ENCODE results near the gene CARD11.
"Not testable (repeated sequence)": the region's sequence is repeated elsewhere in the genome, so short reads cannot be mapped to it uniquely, and the experiment has no call there.

The CARD11 gene

DNA sequence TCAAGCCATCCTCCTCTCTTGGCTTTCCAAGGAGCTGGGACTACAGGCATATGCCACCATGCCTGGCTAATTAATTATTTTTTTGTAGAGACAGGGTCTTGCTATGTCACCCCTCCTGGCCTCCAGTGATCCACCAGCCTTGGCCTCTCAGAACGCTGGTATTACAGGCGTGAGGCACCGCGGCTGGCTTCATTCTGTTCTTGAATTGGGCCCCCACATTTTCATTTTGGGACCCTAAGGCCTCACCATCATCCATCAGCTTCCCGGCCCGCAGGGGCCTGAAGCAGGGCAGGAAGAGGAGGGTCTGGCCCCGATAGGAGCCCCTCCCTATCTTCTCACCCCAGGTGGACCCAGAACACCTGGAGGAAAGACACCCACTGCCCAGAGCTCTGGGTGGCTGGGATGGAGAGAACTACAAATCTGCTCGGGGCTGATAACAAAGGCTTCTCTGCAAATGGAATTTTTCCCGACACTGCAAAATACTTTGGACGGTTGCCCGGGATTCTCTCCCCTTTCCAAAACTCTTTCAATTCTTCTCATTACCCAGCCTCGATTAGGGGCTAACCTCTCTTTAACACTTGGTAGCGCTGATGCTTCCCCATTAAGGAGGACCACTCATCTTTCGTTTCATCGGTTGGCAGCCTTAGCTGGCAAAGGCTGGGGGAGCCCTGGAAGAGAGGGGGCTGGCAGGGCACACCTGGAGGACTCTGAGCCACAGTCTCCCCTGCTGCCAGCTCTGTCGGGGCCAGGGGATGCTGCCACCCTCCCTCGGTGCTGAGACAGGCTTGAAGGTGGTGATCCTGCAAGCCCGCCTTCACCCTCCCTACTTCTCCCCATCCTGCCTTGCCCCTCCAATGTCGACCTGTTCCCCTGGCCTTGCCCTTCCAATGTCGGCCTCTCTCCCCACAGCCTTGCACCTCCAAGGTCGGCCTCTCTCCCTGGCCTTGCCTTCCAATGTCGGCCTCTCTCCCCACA, 118.5 kb downstream of the CARD11 start:
- no peak for DNase-seq (ENCODE audit: low spot score)

GRCh38 chr7:2923886-2924574, 119.6 kb downstream of the CARD11 start:
- no peak for DNase-seq (ENCODE audit: low spot score)

DNA sequence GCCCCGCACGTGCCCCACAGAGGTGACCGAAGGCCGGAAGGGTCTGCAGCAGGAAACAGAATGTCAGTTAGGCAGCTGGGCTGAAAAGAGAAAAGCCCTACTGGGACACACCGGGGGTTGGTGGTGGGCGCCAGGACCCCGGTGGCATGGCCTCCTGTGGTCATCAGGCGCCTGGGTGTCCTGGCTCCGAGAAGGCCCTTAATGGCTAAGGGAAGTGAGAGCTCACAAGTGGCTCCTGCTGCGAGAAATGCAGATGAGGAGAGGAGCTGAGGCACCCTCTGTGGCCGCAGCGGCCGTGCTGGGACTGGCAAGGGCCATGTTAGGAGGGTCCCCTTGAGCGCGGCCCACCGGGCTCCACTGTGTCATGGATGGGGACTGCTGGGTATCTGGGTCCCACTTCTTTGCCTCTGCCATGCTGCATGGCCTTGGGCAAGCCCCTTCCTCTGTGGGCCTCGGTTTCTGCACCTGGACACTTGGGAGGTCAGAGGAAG, 120.3 kb downstream of the CARD11 start:
- no peak for DNase-seq (ENCODE audit: low spot score)

DNA sequence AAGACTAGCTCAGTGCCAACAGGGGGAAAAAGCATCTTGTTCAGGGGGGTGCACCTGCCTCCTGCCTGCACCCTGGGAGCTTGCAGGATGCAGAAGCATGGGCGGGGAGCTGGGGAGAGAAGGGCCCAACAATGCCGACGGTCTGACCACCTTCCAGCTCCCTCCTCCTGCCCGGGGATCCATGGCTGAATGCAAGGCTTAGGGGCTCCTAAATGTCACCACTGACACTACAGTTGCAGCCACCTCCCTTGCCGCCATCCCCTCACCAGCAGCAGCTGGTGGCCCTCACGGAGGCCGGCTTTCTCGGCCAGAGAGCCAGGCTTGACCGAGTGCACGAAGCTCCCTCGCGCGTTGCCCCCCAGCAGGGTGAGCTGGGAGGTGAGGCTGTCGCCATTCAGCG, 120.8 kb downstream of the CARD11 start:
- DNase-seq (ENCODE audit: low spot score) = no peak

GRCh38 chr7:2922348-2922691, 121.3 kb downstream of the CARD11 start:
- no peak for DNase-seq (ENCODE audit: low spot score)

DNA sequence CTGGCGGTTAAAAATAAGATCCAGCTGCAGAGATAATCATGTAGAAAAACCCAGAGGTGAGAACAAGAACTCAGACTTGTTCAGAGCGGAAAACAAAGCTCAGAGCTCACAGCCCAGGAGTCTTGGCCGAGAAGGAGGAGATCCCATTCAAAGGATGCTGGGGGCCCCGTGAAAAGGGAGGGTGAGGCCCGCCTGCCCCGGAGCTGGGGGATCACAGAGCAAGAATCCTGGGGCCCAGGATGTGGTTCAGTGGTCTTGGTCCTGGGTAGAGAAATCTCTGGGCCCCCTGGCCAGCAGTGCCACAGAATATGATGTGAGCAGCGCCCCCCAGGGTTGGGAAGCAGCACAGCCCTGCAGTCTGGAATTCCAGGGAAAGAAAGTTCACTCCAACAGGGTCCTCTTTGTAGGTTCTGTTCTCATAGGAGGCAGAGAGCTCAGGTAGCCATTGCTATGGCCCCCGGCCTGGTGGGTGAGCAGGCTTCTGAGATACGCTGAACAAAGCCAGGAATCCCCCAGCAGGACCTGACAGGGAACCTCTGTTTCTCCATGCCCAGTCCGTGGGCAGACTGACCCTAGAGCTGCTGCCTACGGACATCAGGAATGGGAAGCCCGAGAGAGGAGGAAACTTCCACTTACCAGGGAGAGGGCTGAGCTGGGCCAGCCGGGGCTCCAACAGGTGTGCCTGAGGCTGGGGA, 121.9 kb downstream of the CARD11 start:
- DNase-seq (ENCODE audit: low spot score) = no peak

- DNase-seq (ENCODE audit: low spot score) = no peak
These were observed 122.6 kb downstream of the CARD11 start for GRCh38 chr7:2920956-2921652.

DNA sequence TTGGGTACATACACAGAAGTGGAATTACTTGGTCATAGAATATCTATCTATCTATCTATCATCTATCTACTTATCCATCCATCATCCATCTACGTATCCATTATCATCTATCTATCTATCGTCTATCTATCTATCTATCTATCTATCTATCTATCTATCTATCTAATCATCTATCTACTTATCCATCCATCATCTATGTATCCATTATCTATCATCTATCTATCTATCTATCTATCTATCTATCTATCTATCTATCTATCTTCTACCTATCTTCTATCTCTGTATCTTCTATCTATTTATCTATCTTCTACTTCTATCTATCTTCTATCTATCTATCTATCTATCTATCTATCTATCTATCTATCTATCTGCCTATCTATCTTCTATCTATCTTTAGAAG, 123.2 kb downstream of the CARD11 start:
- DNase-seq (ENCODE audit: low spot score) = not testable (repeated sequence)

DNA sequence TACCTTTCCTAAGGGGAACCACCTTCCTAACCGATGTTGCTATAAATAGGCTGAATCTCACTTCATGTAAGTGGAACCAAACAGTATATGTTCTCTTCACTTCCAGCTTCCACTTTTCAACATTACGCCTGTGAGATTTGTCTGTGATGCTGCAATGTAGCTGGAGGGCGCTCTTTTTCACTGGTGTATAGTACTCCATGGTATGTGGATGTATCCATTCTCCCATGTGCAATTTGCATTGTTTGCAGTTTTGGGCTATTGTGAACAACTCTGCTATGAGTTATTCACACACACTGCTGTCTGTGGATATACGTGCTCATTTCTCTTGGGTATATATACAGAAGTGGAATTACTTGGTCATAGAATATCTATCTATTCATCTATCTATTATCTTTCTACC, 123.6 kb downstream of the CARD11 start:
- no peak for DNase-seq (ENCODE audit: low spot score)

- DNase-seq (ENCODE audit: low spot score) = no peak
These were observed 124.4 kb downstream of the CARD11 start for GRCh38 chr7:2919256-2919655.

DNA sequence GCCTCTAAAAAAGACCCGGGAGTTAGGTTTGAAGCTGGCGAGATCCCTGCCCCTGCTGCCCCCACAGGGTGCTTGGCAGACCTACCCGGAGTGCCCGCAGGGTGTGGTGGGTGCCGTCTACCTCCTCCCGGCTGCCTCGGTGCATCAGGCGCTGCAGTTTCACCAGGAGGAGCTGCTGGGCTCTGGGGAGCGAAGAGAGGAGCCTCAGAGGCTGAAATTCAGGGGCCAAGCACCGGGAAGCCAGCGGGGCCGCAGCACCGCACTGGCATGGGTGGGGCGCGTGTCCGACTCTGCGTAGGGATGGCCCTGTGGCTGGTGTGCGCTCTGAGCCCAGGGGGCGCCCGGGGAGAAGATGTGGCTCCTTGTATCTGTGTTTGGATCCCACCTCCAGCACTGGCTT, 125.3 kb downstream of the CARD11 start:
- no peak for DNase-seq (ENCODE audit: low spot score)

DNA sequence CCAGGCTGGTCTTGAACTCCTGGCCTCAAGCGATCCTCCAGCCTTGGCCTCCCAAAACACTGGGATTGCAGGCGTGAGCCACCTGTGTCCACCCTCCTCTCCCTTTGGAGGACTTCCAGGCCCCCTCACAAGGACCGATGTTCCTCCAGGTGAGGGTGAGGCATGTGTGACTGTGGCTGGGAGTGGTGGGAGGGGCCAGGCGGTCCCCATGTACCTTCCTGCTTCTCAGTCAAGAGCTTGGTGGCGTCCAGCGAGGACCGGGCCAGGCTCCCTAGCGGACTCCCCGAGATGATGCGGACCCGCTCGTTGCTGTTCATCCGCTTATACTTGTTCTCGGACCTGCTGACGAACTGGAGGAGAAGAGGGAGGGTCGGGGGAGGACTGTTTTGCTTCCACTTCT, 128.6 kb downstream of the CARD11 start:
- no peak for DNase-seq (ENCODE audit: low spot score)

- DNase-seq (ENCODE audit: low spot score) = no peak
These were observed 129.8 kb downstream of the CARD11 start for GRCh38 chr7:2913760-2914387.

- DNase-seq (ENCODE audit: low spot score) = no peak
These were observed 130.8 kb downstream of the CARD11 start for GRCh38 chr7:2912684-2913439.

DNA sequence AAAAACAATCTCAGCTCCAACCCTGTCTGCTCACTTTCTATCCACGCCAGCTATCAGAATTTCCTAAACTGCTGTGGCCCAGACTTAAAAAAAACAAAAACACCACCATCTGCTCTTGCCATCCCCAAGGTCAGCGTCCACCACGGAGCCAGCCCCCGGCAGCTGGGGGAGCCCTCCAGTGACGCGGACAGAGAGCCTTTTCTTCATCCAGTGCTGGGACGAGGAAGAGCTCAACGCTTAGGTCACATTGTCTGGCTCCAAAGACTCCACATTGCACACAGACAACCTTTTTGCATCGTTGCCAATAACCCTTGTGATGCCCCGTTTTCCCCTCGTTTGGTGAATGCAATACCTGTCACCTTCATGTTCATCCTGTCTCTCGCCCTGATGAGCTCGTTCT, 132.2 kb downstream of the CARD11 start:
- no peak for DNase-seq (ENCODE audit: low spot score)

GRCh38 chr7:2909471-2910039, 134.1 kb downstream of the CARD11 start:
- DNase-seq (ENCODE audit: low spot score) = no peak

GRCh38 chr7:2909043-2909442, 134.6 kb downstream of the CARD11 start:
- no peak for DNase-seq (ENCODE audit: low spot score)

DNA sequence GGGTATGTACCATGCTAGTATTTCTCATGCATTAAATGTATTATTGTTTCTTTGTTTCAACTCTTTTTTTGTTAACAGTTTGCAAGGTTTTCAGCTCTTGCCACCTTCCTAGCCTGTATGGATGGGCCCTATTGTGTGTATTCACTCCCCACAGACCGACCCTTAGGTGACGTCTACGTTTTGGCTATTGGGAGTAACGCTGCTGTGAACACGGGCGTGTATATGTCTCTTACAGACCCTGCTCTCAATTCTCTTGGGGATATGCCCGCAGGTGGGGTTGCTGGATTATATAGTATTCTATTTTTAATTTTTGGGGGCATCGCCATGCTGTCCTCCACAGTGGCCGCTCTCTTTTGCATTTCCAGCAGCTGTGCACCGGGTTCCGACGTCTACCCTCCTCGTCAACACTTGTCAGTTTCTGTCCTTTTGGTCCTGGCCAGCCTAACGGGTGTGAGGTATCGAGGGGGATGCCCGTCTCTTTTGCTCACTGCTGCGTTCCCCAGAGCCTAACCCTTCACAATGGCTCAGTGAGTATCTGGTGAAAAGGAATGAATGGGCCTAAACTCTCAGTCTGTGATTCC, 135.5 kb downstream of the CARD11 start:
- no peak for DNase-seq (ENCODE audit: low spot score)

GRCh38 chr7:2906197-2906931, 137.3 kb downstream of the CARD11 start:
- no peak for DNase-seq (ENCODE audit: low spot score)

Measured in AG20443 (cell line).